GM12872 (cell line): ENCODE measurements around the gene INHBA.

ENCODE experiments used
- CTCF ChIP-seq: IDR thresholded peaks from 3 replicates; pipeline ENCODE4 v1.5.1; 2011; ENCODE audit warnings: low read depth, mild to moderate bottlenecking, low read length, moderate library complexity; ENCODE audit not compliant: insufficient read depth

Gene INHBA

GRCh38 chr7:41702635-41703371 lies at the start of gene INHBA:
TSS of gene INHBA (minus strand) at chr7:41703090. CDS start at chr7:41700374, 2,716 bp downstream.
- no peak for TF ChIP-seq CTCF

GRCh38 chr7:41752615-41753014 lies 49.7 kb upstream of the INHBA start:
- TF ChIP-seq CTCF = no peak

- no peak for TF ChIP-seq CTCF
These were observed 48.0 kb upstream of the INHBA start for GRCh38 chr7:41750661-41751540.

GRCh38 chr7:41747961-41748360 lies 45.1 kb upstream of the INHBA start:
- TF ChIP-seq CTCF = no peak

- no peak for TF ChIP-seq CTCF
These were observed 42.6 kb upstream of the INHBA start for GRCh38 chr7:41745451-41745850.

GRCh38 chr7:41744161-41744560 lies 41.3 kb upstream of the INHBA start:
- TF ChIP-seq CTCF = no peak

- TF ChIP-seq CTCF = no peak
These were observed 39.6 kb upstream of the INHBA start for GRCh38 chr7:41742401-41743020.
